Glutamatergic neuron (in vitro differentiated cells): ENCODE data around the gene GNG4. TPM values are rescaled to one million over a fixed set of nuclear protein-coding genes. Genes with fewer than 3 reads are reported as not detected.

Experiments used
- DNase-seq: peaks from one replicate; pipeline ENCODE4 v3.0.0; 2022
- H3K27ac Mint-ChIP-seq: one replicate; pipeline ENCODE4 v1.8.0; 2020; ENCODE audit warnings: mild to moderate bottlenecking, mixed read lengths, inconsistent platforms; ENCODE audit not compliant: unreplicated experiment
- H3K27me3 Mint-ChIP-seq: one replicate; pipeline ENCODE4 v1.8.0; 2020; ENCODE audit warnings: mild to moderate bottlenecking, moderate library complexity, mixed read lengths, inconsistent platforms; ENCODE audit not compliant: unreplicated experiment
- H3K36me3 Mint-ChIP-seq: one replicate; pipeline ENCODE4 v1.8.0; 2020; ENCODE audit warnings: mild to moderate bottlenecking, mixed read lengths, inconsistent platforms; ENCODE audit not compliant: unreplicated experiment
- H3K4me1 Mint-ChIP-seq: one replicate; pipeline ENCODE4 v1.8.0; 2020; ENCODE audit warnings: mild to moderate bottlenecking, low read depth, mixed read lengths, inconsistent platforms; ENCODE audit not compliant: unreplicated experiment
- H3K4me3 Mint-ChIP-seq: one replicate; pipeline ENCODE4 v1.8.0; 2020; ENCODE audit warnings: mild to moderate bottlenecking, mixed read lengths, inconsistent platforms; ENCODE audit not compliant: unreplicated experiment
- H3K9me3 Mint-ChIP-seq: one replicate; pipeline ENCODE4 v1.8.0; 2020; ENCODE audit warnings: mild to moderate bottlenecking, moderate library complexity, mixed read lengths, inconsistent platforms; ENCODE audit not compliant: unreplicated experiment
- total RNA-seq: library from RNA; stranded (reverse); fragmentation: NEBNext Ultra II Directional; extraction: Animal tissue kit (Norgen Biotek cat#: 25700); gene quantifications from one replicate; pipeline ENCODE4 v1.2.1, GENCODE V29; 2021; ENCODE audit not compliant: unreplicated experiment
- TF ChIP-seq, protein P1 (sequence below): fragments of 200-600 bp; sonication (generic); IDR thresholded peaks from one replicate; pipeline ENCODE4 v1.5.0; 2021; ENCODE audit not compliant: partially characterized antibody, unreplicated experiment

Gene GNG4
- total RNA-seq, 1 donor from 2014 or later, result 124 TPM

DNA sequence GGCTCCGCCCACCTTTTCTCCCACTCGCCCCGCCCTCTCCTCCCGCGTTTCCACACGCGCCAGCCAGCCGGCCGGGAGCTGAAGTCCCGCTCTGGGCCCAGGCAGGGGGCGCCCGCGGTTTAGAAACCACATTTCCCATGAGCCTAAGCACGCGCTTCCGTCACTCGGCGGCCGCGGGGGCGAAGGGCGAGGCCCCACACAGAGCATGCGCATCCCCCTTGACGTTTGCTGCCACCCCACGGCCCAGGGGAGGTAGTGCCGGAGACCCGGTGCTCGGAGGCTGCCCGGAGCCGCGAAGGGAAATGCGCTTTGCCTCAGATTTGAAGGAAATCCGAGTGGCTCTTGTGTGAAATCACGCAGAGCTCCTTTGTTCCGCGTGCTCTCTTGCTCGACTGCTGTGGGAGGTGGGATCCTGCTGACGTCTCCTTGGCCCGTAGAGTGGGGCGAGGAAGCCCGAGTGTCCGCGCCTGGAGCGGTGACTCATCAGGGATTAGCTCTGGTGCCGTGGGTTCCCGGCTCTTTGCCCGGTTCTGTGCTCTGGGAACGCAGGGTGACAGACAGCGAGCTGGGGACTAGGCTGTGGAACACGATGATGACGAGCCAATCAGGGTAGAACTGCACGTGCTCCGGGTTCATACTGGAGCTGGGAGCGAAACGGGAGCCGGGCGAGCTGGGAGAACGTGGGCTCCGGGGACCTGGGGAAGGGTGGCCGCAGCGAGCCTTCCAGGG, 144.9 kb downstream of the GNG4 start:
- TF ChIP-seq, protein P1, sequence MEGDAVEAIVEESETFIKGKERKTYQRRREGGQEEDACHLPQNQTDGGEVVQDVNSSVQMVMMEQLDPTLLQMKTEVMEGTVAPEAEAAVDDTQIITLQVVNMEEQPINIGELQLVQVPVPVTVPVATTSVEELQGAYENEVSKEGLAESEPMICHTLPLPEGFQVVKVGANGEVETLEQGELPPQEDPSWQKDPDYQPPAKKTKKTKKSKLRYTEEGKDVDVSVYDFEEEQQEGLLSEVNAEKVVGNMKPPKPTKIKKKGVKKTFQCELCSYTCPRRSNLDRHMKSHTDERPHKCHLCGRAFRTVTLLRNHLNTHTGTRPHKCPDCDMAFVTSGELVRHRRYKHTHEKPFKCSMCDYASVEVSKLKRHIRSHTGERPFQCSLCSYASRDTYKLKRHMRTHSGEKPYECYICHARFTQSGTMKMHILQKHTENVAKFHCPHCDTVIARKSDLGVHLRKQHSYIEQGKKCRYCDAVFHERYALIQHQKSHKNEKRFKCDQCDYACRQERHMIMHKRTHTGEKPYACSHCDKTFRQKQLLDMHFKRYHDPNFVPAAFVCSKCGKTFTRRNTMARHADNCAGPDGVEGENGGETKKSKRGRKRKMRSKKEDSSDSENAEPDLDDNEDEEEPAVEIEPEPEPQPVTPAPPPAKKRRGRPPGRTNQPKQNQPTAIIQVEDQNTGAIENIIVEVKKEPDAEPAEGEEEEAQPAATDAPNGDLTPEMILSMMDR, result peak; percentile 86
- H3K4me1 Mint-ChIP-seq, result peaks cover 10% of the 10 kb centered on the region
- H3K27ac Mint-ChIP-seq, result peak overlapping the region; percentile 99
- peak overlapping the region; percentile 97 for H3K4me3 Mint-ChIP-seq
- H3K36me3 Mint-ChIP-seq, result no peaks in the 10 kb centered on the region
- DNase-seq, result peak; percentile 99
- peaks cover 4% of the 10 kb centered on the region for H3K9me3 Mint-ChIP-seq
- peaks cover 10% of the 10 kb centered on the region for H3K27me3 Mint-ChIP-seq

DNA sequence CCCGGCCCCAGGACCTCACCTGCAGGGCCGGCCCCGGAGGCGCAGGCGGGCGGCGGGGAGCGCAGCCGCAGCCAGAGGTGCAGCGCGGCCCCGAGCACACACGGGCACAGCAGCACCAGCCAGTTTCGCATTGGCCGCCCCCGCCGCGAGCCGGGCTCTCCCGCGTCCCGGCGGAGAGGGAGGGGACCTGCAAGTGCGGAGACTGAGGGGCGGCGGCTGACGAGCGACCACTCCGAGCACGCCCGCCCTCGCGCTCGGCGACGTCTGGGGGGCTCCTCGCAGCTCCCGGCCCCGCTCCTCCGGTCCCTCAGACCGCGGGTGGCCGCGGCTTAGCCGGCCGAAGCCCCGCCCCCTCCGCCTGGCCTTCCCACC, 145.5 kb downstream of the GNG4 start, which contains the start of gene B3GALNT2:
Gene B3GALNT2, minus strand, starts transcription at position 331 of the 372 bp plus-strand sequence. Its CDS starts 200 bp downstream, at position 131.
- Mint-ChIP-seq H3K27ac (peak within 1 kb of the TSS; percentile 99), H3K27me3 (peaks cover 10% of the 10 kb centered on the region), H3K4me3 (peak within 1 kb of the TSS; percentile 97), H3K36me3 (no peaks in the 10 kb centered on the region), H3K9me3 (peaks cover 4% of the 10 kb centered on the region), H3K4me1 (peaks cover 10% of the 10 kb centered on the region)
- TF ChIP-seq, protein P1, result no peak
- DNase-seq, result no peak

DNA sequence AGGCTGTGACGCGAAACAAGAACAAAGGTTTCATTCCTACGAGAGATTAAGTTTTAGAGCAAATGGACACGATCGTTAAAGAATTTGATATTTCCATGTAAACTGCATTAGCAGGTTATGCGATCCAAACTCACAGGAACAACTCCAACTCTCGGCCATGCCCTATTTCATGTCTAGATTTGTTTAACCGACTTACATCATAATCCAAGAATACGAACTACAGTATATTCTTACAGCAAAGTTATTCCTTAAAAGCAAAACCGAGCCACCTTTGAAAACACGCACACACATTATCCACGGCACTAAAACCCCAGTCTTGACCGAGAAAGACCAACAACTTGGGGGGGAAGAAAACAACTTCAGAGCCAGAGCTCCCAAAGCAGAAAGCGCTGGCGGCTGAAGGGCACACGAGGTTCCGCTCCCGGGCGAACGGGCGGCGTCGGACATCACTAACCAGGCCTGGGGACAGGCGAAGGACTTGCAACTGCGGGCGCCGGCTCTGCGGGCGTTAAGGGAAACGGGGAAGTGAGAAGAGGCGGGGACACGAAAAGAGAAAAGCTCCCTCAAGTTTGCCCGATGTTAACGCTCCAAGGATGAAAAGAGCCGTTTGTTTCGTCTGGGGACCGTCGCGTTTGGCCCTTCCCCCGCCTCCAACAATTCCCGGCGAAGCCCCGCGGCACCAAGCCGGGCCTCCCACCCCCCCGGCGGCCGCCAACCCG, 146.0 kb downstream of the GNG4 start:
- Mint-ChIP-seq H3K4me3 (peak overlapping the region; percentile 97), H3K4me1 (peaks cover 10% of the 10 kb centered on the region), H3K27me3 (peaks cover 10% of the 10 kb centered on the region), H3K36me3 (no peaks in the 10 kb centered on the region), H3K9me3 (peaks cover 4% of the 10 kb centered on the region), H3K27ac (peak overlapping the region; percentile 73)
- TF ChIP-seq, protein P1, result no peak
- DNase-seq, result peak; percentile 63

- no peaks in the 10 kb centered on the region for H3K36me3 Mint-ChIP-seq
- TF ChIP-seq, protein P1, result no peak
- H3K9me3 Mint-ChIP-seq, result peaks cover 4% of the 10 kb centered on the region
- peak overlapping the region; percentile 73 for H3K27ac Mint-ChIP-seq
- peak overlapping the region; percentile 97 for H3K4me3 Mint-ChIP-seq
- DNase-seq, result no peak
- H3K4me1 Mint-ChIP-seq, result peaks cover 10% of the 10 kb centered on the region
- peaks cover 10% of the 10 kb centered on the region for H3K27me3 Mint-ChIP-seq
Observed at GRCh38 chr1:235502601-235503402, 146.8 kb downstream of the GNG4 start.
